Heart right ventricle (tissue), 16 donors: ENCODE measurements around the gene GTPBP4. TPM values are rescaled to one million over a fixed set of nuclear protein-coding genes. Genes with fewer than 3 reads are reported as not detected.
"Not testable (repeated sequence)": the region's sequence is repeated elsewhere in the genome, so short reads cannot be mapped to it uniquely, and the experiment has no call there.

Experiments used
- ATAC-seq, 8 donors: fragments of 200-7000 bp; cut with Tn5 transposase; one replicate each; pipeline ENCODE4 v1.9.1; 2020; ENCODE audit warnings: mild to moderate bottlenecking in 8 of 8, moderate library complexity in 8 of 8, moderate number of reproducible peaks in 1 of 8
- DNase-seq, 2 donors: peaks; one replicate each; pipeline ENCODE4 v3.0.0-alpha.2; 2020
- H3K27ac ChIP-seq, 10 donors: fragments of 200-600 bp; sonication (generic) in 2 of 10; one replicate each; pipeline versions ENCODE4 v1.5.0 to v1.8.0; 2020 to 2022; ENCODE audit warnings: mild to moderate bottlenecking in 3 of 10
- H3K27me3 ChIP-seq, 7 donors: fragments of 200-600 bp; one replicate each; pipeline ENCODE4 v1.8.0; 2021 to 2022; ENCODE audit warnings: mild to moderate bottlenecking in 2 of 7
- H3K36me3 ChIP-seq, 9 donors: fragments of 200-600 bp; sonication (generic) in 1 of 9; one replicate each; pipeline versions ENCODE4 v1.5.0 to v1.8.0; 2020 to 2022; ENCODE audit warnings: mild to moderate bottlenecking in 2 of 9
- H3K4me1 ChIP-seq, 9 donors: fragments of 200-600 bp; sonication (generic) in 1 of 9; one replicate each; pipeline versions ENCODE4 v1.5.0 to v1.8.0; 2020 to 2022; ENCODE audit warnings: mild to moderate bottlenecking in 4 of 9
- H3K4me3 ChIP-seq, 10 donors: fragments of 200-600 bp; sonication (generic) in 2 of 10; one replicate each; pipeline versions ENCODE4 v1.5.0 to v1.8.0; 2020 to 2022; ENCODE audit warnings: mild to moderate bottlenecking in 7 of 10, moderate library complexity in 2 of 10
- H3K9me3 ChIP-seq, 11 donors: fragments of 200-600 bp in 10 of 11; sonication (generic) in 2 of 11; one replicate each; pipeline versions ENCODE4 v1.5.0 to v1.8.0; 2013 to 2022; ENCODE audit warnings: mild to moderate bottlenecking in 2 of 11, control low read depth in 1 of 11, moderate library complexity in 1 of 11
- WGBS, 2 donors: extraction: QIAGEN DNeasy Blood & Tissue Kit; methylation state at CpG; one replicate each; pipeline ENCODE4 v1.1.7; 2013; ENCODE audit warnings: inconsistent platforms in 1 of 2; 5-methylcytosine and 5-hydroxymethylcytosine counted together
- intact Hi-C, 10 donors: fragments of 100-400 bp; cut with DNase I; formaldehyde crosslinking; loops; one replicate each; pipeline versions ENCODE4 v1.11.1 to v1.14.2; 2022
- polyA plus RNA-seq, 2 donors: library from polyadenylated mRNA; stranded (reverse); fragments of 200-250 nt; gene quantifications; one replicate each; pipeline ENCODE4 v1.2.3, GENCODE V29; 2013
- total RNA-seq, 10 donors: library from RNA; stranded (reverse); fragmentation: NEBNext Ultra II Directional in 3 of 10; extraction: Animal tissue kit (Norgen Biotek cat#: 25700) in 3 of 10; gene quantifications; one replicate each; pipeline versions ENCODE4 v1.2.1 to v1.2.4, GENCODE V29; 2021 to 2023
- TF ChIP-seq, protein P1 (sequence below), 9 donors: fragments of 200-600 bp; sonication (generic) in 2 of 9; IDR thresholded peaks; one replicate each; pipeline versions ENCODE4 v1.5.0 to v1.8.0; 2021 to 2022; ENCODE audit warnings: antibody characterized with exemption in 9 of 9, mild to moderate bottlenecking in 5 of 9, moderate library complexity in 1 of 9
- donor health status: Arrhythmogenic right ventricular cardiomyopathy.
- donor health status: ischemic (EF 13 %, LVEDD 7.1; RV severe dilation, severe dysfunction).
- donor health status: healthy with polysubstance abuse.
- donor health status: DM: no; HTN: yes; CAD: no.
- donor health status: DM: no; HTN: no; CAD: no.
- donor health status: ischemic (EF 25% LVEDD 6.9; RV normal size, moderate dysfunction).
- donor health status: ischemic (EF 25% LVEDD 5.7; RV mildly dilated, moderate dysfunction).
- donor health status: healthy.
- donor health status: DM: yes; HTN: yes; CAD: no.
- donor health status: Ischemic cardiomyopathy.
- donor health status: ischemic (EF 35%, LVEDD 5.7; RV mildly dilated, moderate dysfunction).
- donor health status: nonischemic (EF 11% LVEDD 7.7; RV severe dilation, severe dysfunction).
- donor health status: DM: yes; HTN: yes; CAD: no.
- donor health status: PGD.
- donor health status: ischemic (EF 29% LVEDD 5.4; RV normal size, mild dysfunction).
- donor health status: nonischemic (EF 23%, LVEDD 6.1; RV moderate dilation, normal function).

GTPBP4 gene
- total and polyA plus RNA-seq, 12 donors: 13.0 to 44.9 (median 29.4) TPM

DNA sequence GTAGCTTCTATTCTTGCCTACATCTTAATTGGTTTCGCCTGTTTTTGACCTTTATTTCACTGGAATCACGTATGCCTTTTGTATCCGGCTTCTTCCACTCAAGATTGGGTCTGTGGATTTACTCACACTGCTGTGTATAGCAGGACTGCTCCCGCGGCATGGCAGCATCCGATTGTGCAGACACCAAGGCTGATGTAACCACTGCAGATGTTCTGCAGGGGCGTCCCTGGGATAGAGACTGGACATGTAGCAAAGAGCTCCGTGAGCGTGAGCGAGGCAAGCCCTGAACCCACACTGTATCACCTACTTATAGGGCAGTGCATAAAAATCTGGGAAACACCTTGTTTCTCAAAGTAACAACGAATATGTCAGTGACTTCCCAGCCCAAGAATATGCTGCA is 48.9 kb downstream of the GTPBP4 start:
- Histone ChIP-seq H3K27me3 (no peaks in the 10 kb centered on the region), H3K4me1 (peaks cover 0 to 7% (median 0%) of the 10 kb centered on the region in 9 donors), H3K27ac (no peak overlapping the region), H3K9me3 (no peaks in the 10 kb centered on the region), H3K4me3 (no peak overlapping the region), H3K36me3 (peaks cover 0 to 58% (median 26%) of the 10 kb centered on the region in 9 donors)
- TF ChIP-seq, protein P1, sequence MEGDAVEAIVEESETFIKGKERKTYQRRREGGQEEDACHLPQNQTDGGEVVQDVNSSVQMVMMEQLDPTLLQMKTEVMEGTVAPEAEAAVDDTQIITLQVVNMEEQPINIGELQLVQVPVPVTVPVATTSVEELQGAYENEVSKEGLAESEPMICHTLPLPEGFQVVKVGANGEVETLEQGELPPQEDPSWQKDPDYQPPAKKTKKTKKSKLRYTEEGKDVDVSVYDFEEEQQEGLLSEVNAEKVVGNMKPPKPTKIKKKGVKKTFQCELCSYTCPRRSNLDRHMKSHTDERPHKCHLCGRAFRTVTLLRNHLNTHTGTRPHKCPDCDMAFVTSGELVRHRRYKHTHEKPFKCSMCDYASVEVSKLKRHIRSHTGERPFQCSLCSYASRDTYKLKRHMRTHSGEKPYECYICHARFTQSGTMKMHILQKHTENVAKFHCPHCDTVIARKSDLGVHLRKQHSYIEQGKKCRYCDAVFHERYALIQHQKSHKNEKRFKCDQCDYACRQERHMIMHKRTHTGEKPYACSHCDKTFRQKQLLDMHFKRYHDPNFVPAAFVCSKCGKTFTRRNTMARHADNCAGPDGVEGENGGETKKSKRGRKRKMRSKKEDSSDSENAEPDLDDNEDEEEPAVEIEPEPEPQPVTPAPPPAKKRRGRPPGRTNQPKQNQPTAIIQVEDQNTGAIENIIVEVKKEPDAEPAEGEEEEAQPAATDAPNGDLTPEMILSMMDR (IDR thresholded peaks at IDR 0.05): no peak
- intact Hi-C loops: no loop called here
- ATAC-seq: no peak
- DNase-seq: no peak
- WGBS, 2 donors: 89 to 92% methylated on average over 11 of the region's 11 CpGs

DNA sequence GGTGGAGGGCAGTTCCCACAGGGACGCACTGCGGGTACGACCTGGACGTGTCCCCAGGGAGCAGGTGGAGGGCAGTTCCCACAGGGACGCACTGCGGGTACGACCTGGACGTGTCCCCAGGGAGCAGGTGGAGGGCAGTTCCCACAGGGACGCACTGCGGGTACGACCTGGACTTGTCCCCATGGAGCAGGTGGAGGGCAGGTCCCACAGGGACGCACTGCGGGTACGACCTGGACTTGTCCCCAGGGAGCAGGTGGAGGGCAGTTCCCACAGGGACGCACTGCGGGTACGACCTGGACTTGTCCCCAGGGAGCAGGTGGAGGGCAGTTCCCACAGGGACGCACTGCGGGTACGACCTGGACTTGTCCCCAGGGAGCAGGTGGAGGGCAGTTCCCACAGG is 50.5 kb downstream of the GTPBP4 start:
- WGBS, 2 donors: 93 to 95% methylated on average over 6 to 8 of the region's 20 CpGs
- intact Hi-C loops, H3K9me3 ChIP-seq, ATAC-seq, H3K4me3 ChIP-seq, H3K27me3 ChIP-seq, DNase-seq, H3K27ac ChIP-seq: not testable (repeated sequence)
- peaks cover 0 to 75% (median 39%) of the 10 kb centered on the region in 9 donors for H3K36me3 ChIP-seq
- peaks cover 0 to 13% (median 5%) of the 10 kb centered on the region in 9 donors for H3K4me1 ChIP-seq

DNA sequence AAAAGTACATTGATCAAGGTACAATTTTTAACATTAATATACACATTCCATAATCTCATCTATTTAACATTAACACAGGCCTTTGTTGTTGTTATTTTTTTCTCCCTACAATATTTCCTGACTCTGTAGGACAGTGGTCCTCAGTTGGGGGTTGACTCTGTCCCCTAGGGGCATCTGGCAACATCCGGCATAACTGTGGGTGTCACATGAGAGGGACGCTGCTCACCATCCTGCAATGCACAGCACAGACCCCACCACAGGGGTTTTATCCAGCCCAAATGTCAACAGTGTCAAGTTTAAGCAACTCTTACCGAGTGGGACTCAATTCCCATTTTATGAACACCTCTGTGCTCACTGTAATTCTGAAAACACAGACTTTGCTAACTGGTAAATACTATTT is 51.9 kb downstream of the GTPBP4 start:
- DNase-seq: no peak
- Histone ChIP-seq H3K36me3 (peaks cover 0 to 77% (median 39%) of the 10 kb centered on the region in 9 donors), H3K9me3 (no peaks in the 10 kb centered on the region), H3K27ac (no peak overlapping the region), H3K4me1 (peaks cover 0 to 26% (median 19%) of the 10 kb centered on the region in 9 donors), H3K4me3 (no peak overlapping the region), H3K27me3 (no peaks in the 10 kb centered on the region)
- intact Hi-C loops: loop anchor here in 1 of 10 donors (10.0 kb wide), 1 partner anchor 105 kb away; the partner anchor contains the start of gene LARP4B
- no peak for ATAC-seq
- 71% methylated on average over 3 of the region's 3 CpGs for WGBS, 2 donors
- TF ChIP-seq, protein P1 (IDR thresholded peaks at IDR 0.05): no peak

DNA sequence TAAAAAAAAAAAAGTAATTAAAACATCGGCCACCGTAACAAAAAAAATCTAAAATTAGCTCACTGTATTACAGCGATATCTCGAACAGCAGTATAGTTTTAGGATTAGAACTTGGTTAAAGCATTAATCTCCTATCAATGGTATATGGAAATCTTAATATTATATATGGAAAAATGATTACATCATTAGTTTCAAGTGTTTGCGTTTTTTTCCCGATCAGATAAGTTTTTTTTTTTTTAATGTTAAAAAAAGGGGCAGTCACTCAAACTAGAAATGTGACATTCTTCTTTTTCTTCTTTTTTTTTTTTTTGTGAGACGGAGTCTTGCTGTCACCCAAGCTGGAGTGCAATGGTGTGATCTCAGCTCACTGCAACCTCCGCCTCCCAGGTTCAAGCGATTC is 53.3 kb downstream of the GTPBP4 start:
- 95 to 96% methylated on average over 9 of the region's 9 CpGs for WGBS, 2 donors
- peaks cover 0 to 38% (median 22%) of the 10 kb centered on the region in 9 donors for H3K4me1 ChIP-seq

More for the DNA sequence above, 53.3 kb downstream of the GTPBP4 start:
- Histone ChIP-seq H3K9me3 (no peaks in the 10 kb centered on the region), H3K4me3 (no peak overlapping the region), H3K27ac (no peak overlapping the region), H3K36me3 (peaks cover 0 to 72% (median 39%) of the 10 kb centered on the region in 9 donors), H3K27me3 (no peaks in the 10 kb centered on the region)
- no peak for DNase-seq
- ATAC-seq: no peak
- TF ChIP-seq, protein P1 (IDR thresholded peaks at IDR 0.05): no peak
- intact Hi-C loops: loop anchor here in 1 of 10 donors (10.0 kb wide), 1 partner anchor 107 kb away; the partner anchor contains the start of gene LARP4B
